Stimulated activated CD4-positive, alpha-beta T cell treated with anti-CD3 and anti-CD28 coated beads, TNF-alpha, amount 100 ng/mL, for 4 hours (primary cell): ENCODE measurements around the gene TYRP1.

ENCODE experiments used
- DNase-seq, 3 experiments: peaks; one replicate each; pipeline ENCODE4 v3.0.0-alpha.2; 2020; ENCODE audit warnings: low read depth in 3 of 3

TYRP1 gene

DNA sequence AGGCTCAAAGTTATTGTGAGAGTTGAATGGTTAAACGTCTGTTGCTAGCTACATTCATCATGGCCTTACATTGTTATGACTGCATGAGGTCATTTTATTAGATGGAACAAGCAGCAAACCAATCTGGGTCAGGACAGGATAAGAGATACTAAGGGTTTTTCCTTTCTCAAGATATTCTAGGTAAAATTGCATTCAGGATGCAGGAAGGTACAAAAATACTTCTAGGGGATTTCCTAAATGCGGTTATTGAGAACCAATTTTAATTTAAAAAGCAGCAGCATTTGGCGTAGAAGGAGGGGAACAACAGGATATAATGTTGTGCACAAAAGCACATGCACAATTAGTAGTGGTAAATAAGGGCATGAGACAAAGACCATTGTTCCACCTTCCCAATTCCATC is 42.5 kb downstream of the TYRP1 start:
- no peak for DNase-seq

DNA sequence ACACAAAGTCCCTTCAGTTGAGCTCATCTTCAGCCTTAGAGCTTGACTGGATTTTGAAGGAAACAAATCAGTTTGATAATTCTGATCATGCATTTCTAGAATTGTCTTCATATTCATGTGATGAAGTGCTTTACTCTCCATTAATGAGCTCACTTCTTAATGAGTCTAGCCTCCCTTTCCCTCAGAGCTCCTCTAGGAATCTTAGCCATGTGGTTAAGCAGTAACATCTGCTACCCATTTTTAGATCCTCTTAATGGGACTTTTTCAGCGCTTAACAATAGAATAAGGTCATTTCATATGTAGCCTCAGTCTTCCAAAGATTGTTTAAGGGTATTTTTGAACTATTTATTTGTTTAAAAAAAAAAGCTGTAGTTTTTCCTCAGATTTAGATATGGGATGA is 44.7 kb downstream of the TYRP1 start:
- no peak for DNase-seq

DNA sequence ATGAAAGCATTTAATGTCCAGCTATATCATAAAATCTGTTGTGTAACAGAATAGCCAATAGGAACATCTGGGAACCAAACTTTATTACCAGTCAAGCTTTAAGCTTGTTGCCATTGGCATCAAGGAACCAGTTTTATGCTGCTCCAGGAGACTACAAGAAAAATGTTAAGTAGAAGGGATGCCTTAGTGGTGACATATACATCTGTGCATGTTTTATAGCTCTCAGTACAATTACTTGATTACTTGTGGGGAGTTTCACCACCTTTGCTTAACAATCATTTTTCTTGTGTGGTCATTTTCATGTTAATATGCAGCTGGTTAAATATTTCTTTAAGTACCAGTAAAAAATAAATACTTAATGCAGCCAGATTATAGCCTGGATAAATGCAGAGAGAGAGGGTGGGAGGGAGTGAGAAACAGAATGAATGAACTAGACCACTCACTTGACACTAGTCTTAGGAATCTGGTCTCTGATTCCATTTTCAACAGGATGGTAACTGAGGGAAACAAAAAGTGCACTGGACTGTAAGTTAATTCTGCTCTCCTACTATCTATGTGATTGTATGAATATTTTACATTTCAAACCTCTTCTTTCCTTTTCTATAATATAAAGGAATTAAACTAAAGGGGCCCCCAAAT is 45.9 kb downstream of the TYRP1 start:
- DNase-seq = no peak

DNA sequence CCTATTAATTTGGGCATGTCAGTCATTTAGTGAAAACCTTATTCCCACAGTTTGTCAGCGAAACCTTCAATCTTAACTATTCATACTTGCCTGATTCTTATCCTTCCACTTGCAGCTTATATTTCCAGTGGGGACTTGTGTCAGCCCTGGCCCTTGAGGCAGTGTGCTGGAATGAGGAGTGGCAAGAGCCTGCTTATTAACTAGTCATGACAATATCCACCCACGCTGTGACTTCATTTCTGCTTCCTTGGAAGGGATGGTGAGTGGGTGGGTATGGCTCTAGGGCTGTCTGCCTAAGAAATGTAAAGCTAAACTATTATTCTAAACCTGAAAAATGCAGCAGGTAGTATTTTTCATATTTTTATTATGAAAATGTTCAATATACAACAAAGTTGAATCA is 47.7 kb downstream of the TYRP1 start:
- DNase-seq = no peak

DNA sequence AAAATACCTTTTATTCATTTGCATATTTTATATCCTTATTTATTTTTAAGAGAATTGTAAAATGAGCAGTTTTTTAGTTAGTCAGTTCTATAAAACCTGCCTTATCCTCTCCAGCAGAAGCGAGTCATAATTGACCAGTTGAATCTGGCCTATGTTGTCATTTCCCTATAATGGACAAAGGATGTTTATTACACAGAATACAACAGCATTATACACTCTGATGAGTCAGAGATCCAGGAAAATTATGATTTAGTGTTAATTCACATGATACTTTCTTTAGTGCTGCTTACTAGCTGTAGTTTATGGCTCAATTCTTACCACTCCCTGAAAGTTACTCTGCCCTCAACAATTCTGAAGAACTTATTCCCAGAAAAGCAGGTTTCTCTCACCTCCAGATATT is 54.8 kb downstream of the TYRP1 start:
- no peak for DNase-seq

DNA sequence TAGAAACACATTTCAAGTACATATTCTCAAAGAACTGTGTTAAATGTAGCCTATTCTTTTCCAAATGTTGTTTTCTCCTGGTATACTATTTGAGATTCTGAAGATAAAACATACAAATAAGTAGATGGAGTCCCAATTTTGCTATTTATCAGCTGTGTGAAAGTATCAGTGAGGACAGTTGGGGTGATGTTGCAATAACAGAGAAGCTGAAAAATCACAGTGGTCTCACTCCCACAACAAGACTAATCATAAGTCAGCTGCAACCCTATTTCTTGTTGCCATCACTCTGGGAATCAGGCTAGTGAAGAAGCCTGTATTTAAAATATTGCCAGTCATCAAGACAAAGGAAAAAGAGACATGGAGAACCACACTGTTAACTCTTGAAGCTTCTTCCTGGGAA is 55.8 kb downstream of the TYRP1 start:
- no peak for DNase-seq

DNA sequence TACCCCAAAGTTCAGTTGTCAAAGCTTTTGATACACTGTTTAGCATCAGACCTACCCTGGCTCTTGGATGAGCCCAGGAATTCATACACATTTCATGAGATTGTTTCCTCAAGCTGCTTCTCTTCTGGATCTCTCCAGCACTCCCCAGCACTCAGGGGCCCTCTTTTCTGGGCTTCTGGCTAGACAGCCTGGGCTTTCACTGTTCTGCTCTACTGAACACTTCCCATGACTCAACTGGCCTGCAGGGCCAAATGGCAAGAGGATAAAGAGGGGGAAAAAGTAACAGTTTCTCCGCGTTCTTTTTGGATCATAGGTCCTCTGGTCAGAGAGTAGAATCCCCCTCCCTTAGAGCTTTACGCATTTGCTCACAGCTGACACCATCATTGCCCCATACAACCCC is 60.7 kb downstream of the TYRP1 start:
- DNase-seq = no peak

DNA sequence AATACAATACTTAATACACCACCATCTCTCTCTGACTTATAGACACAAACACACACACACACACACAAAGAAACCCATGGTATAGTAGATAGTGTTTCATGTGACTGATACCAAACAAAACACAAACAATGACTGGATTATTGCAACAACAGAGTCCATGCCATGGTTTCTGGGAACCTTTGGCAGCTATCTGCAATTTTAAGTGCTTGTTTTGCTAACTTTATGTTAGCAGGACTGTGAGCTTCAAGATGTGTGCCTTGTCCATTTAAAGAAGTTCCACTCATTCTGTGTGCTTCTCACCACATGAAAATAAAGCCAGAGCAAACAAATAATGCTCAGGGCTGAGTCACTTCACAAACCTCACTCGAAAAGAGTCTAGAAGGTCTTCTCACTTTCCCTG is 66.6 kb downstream of the TYRP1 start:
- DNase-seq = no peak
